Dermis blood vessel endothelial cell (primary cell): ENCODE data around the gene KCNH8. TPM values are rescaled to one million over a fixed set of nuclear protein-coding genes. Genes with fewer than 3 reads are reported as not detected.

ENCODE experiments used
- DNase-seq: peaks from one replicate; pipeline ENCODE4 v3.0.0; 2010
- total RNA-seq: library from RNA; depleted of rRNA; stranded (reverse); fragments of >200 nt; gene quantifications from 2 replicates; pipeline ENCODE4 v1.2.3, GENCODE V29; 2014

KCNH8 gene
- total RNA-seq, 1 donor from 2014 or later: under 0.01 TPM

GRCh38 chr3:19392150-19392549 is 243.8 kb downstream of the KCNH8 start:
- no peak for DNase-seq

GRCh38 chr3:19394946-19395345 is 246.6 kb downstream of the KCNH8 start:
- DNase-seq: no peak

- no peak for DNase-seq
These were observed 248.4 kb downstream of the KCNH8 start for GRCh38 chr3:19396726-19397125.

GRCh38 chr3:19399356-19399755 is 251.0 kb downstream of the KCNH8 start:
- no peak for DNase-seq

- DNase-seq: no peak
These were observed 251.5 kb downstream of the KCNH8 start for GRCh38 chr3:19399836-19400235.

GRCh38 chr3:19420159-19420558 is 271.8 kb downstream of the KCNH8 start:
- no peak for DNase-seq

- no peak for DNase-seq
These were observed 277.5 kb downstream of the KCNH8 start for GRCh38 chr3:19425825-19426224.

DNA sequence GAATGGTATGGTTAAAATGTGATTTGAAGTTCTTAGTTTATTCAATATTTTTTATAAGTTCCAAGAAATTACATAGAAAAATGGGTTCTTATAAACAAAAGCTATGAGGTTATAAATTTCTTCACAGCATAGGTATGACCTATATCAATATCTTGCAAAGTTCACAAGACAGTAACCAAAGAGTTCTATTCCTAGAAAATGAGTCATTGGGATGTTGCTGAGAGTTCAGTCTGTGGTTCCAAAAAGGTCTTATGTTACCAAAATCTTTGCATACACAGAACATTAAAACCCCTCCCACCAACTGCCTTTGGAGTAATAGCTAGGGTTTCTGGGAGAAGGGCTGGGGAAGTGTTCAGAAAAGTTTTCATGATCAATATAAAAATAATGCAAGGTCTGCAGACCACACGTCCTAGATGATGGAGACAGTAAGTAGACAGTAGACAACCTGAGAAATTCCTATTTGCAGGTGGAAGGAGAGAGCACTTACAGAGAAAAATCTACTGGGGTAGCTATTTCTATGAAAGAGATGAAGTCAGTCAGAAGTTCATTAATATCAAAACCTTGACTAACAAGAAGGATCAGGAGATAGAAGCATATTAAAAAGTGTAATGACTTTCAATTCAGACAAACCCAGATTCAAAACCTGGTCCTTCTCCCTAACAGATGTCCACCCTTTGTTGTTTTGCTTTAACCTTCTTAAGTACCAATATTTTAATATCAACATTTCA is 279.3 kb downstream of the KCNH8 start:
- no peak for DNase-seq

- DNase-seq: no peak
These were observed 280.4 kb downstream of the KCNH8 start for GRCh38 chr3:19428729-19429128.

DNA sequence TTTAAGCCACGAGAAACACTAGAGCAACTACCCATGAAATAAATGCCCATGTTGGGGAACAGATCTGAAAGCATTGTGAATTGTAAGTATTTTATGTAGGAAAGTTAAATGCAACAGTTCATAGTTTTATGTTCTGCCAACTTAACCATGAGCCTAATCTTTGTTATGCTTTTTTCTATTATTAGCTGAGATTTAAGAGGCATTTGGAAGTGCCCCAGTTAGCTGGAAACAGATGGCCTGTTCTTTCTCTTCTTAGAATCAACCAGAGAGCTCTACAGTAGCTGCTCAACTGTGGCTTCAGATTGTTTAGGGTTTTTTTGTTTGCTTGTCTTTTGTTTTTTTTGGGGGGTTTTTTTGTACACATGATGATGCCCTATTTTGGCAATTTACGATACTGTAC is 284.4 kb downstream of the KCNH8 start:
- no peak for DNase-seq

DNA sequence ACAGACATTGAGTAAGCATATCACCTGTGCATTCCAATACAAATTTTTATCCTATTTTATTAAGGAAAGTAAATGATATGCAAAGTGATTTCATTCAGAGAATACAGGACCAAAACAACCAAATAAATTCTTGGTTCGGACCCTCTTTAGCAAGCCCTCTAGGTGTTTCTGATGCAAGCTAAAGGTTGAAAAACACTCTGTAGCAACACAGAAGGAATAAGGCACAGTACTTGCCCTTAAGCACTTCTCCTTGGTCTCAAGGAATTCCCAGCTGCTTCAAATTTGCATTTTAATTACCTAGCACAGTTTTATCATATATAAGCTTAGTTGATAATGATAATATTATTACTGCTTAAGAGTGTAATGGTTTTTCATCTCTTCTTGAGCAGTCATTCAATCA is 288.4 kb downstream of the KCNH8 start:
- DNase-seq: no peak

- no peak for DNase-seq
These were observed 291.6 kb downstream of the KCNH8 start for GRCh38 chr3:19439944-19440343.

DNA sequence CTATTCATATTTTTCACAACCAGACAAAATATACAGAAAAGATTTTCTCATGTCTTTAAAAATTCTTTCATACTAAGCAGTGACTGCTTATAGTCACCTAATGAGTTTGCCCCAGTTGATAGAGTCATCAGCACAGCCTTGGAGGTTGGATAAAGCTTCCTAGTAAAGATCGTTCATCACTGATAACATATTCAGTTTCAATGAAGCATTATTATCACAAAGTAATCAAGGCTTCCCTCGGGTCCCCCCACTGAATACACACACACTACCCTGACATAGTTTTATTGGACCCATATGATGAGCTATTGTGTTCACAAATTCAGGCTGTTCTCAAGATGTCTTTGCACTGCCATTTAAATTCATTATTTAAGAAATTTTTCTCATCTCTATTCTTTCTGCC is 297.8 kb downstream of the KCNH8 start:
- DNase-seq: no peak

DNA sequence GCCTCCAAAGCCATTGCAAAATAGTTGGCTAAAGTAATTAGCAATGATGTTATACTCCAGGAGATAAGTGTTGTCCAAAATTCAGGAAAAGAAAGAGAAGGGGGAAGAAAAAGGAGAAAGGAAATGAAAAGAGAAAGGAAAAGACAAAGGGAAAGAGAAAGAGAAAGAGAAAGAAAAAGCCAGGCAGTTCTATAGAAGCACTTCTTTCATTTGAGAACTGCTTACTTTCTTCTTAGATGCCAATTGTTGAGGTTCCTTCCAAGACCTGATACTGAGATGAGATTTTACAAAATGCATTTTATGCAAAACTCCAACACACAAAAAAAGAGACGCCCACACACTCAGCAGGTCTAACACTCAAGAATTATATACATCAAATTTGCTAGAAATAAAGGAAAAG is 298.4 kb downstream of the KCNH8 start:
- no peak for DNase-seq

DNA sequence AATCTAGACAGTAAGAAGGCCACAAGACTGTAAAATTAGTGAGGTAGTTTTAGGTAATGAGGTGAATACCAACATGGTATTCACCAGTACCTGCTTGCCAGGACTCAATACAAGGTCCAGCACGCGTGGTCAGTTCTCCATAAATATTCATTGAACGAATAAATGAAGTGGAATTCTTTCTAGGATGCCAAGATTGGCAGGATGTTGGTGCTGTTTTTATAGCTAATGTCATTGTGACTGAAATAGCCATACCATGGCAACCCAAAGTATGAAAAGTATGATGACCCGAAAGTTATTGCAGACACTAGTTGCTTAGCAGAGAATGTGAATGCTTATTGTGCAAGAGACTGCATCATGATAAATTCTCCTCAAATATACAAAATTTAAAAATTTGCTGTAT is 307.2 kb downstream of the KCNH8 start:
- no peak for DNase-seq

GRCh38 chr3:19456738-19457137 is 308.4 kb downstream of the KCNH8 start:
- DNase-seq: no peak

GRCh38 chr3:19457449-19457848 is 309.1 kb downstream of the KCNH8 start:
- DNase-seq: no peak

DNA sequence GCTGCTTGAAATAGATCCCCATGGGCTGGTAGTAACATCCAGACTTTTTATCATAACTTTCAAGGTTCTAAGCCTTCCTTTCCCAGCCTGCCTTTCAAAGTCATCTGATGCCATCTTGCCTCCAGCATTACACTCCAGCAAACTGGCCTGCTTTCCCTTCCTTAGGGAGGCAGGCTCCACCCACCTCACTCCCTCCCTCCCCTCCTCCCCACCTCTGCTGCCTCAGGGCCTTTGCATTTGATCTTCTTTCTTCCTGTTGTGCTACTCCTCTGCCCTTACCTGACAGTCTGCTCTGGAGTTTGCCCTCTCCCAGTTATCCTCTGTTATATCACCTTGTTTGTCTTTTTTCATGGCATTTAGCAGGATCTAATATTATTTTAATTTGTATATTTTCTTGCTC is 319.5 kb downstream of the KCNH8 start:
- DNase-seq: no peak

DNA sequence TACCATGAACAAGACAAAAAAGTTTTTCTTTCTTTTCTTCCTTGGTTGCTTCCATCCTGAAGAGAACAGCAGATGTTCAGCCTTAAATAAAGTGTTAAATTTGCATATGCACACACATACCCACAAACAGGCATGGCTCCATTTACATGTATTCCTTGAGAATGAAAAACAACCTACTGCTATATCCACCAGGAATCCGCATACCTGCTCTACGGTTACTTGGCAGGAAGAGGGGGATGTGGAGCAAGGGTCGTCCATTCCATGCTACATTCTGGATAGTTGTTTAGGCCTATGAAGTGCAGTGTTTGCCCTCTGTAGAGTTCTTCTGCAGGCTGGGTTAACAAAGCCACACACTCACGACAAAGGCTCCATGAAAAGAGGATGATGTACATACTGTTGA is 322.8 kb downstream of the KCNH8 start:
- no peak for DNase-seq

DNA sequence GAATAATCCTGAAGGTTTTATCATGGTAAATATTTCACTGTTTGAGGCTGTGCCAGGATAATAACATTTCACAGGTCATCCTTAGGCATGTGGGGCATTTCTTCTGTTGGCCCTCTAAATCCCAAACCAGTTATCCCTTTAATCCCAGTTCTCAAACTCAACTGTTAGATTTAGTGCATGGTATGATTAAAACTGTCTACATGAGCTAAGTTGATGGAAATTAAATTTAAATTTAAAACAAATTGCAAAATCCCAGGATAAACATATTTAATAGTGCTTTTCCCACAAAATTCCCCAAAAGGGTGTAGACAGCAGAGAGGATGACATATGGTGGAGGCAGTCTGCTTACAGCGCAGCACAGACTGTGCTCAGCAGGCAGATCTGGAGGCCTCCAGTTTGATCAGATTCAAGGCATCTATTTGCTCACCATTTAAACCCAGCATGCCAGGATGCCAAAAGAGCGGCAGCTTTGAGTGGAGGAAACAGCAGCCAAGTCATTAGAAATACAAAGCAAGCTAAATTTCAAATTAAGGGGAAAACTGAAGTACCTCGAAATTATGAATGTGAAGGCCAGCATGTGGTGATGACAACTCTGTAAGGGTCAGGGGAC is 325.8 kb downstream of the KCNH8 start:
- no peak for DNase-seq

GRCh38 chr3:19476281-19476680 is 328.0 kb downstream of the KCNH8 start:
- DNase-seq: no peak

DNA sequence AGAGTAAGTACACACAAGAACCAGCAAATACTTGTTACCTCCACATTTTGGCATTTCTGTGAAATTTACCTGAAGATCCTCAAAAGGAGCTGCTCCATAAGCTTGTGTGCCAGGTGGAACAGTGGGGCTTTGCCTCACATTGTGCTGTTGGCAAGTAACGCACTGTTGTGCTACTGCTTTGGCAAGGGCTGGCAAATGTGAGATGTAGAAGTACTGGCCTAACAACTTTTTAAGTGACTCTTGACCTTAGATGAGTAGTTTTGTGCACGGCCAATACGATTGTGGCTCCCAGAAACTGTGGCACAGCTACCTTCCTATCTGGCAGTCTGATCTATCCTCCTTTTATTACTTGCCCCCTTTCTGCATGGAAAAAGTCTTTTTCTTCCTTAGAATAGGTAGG is 337.0 kb downstream of the KCNH8 start:
- DNase-seq: no peak

DNA sequence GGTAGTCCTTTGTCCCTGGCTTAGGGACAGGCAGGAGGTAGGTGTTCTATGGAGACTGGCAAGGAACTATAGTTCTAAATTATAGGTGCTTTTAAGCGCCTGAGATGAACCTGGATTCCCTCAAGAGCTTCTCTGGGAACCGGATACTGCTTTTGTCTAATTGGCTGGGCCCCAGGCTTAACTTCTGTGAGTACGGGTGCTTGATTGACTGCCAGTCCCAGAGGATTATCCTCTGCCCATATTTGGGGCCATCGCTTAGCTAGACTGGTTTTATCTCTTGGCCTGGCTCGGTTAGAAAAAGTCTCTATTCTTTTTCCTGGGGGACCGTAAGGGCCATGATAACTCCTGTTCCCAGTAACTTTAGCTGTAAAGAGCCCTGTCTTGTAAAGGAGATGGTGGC is 339.1 kb downstream of the KCNH8 start:
- no peak for DNase-seq

DNA sequence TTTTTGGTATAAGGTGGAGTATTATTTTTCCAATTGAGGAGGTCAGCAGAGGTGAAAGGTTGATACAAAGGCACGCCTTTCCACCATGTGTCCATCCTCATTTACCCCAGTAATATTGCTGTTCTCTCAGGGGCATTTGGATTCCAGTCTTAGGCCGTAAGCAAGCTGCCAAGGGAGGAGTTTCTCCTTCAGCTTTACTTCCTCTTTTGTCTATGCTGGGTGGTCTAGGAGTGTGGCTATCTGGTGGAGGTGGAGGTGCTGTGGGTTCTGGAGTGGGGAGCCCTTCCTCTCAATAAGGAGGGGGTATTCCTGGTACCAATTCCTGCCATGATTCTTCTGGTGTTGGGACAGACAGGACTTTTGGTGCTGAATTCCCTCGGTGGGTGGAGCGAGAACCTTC is 340.6 kb downstream of the KCNH8 start:
- DNase-seq: no peak

GRCh38 chr3:19489936-19490335 is 341.6 kb downstream of the KCNH8 start:
- DNase-seq: no peak
